Ramos (cell line): ENCODE measurements around the gene CREB3L2.

ENCODE experiments used
- in situ Hi-C: fragments of 300-500 bp; cut with MboI; formaldehyde crosslinking; loops from one replicate; pipeline ENCODE4 v1.14.3; 2022; ENCODE audit warnings: low sequenced_read_pairs; ENCODE audit not compliant: unreplicated experiment

Gene CREB3L2

GRCh38 chr7:137920637-137921399 lies 81.1 kb downstream of the CREB3L2 start:
- in situ Hi-C loops = loop anchor here (25.0 kb wide), 1 partner anchor 816 kb away; no protein-coding TSS in a partner anchor

- in situ Hi-C loops = loop anchor here (25.0 kb wide), 1 partner anchor 817 kb away; no protein-coding TSS in a partner anchor
These were observed 81.9 kb downstream of the CREB3L2 start for GRCh38 chr7:137919987-137920386.

- in situ Hi-C loops = loop anchor here (25.0 kb wide), 1 partner anchor 820 kb away; no protein-coding TSS in a partner anchor
These were observed 84.8 kb downstream of the CREB3L2 start for GRCh38 chr7:137916980-137917645.

- in situ Hi-C loops = loop anchor here (25.0 kb wide), 1 partner anchor 821 kb away; no protein-coding TSS in a partner anchor
These were observed 85.3 kb downstream of the CREB3L2 start for GRCh38 chr7:137916564-137916963.

GRCh38 chr7:137915266-137915665 lies 86.6 kb downstream of the CREB3L2 start:
- in situ Hi-C loops = loop anchor here (25.0 kb wide), 1 partner anchor 822 kb away; no protein-coding TSS in a partner anchor

- in situ Hi-C loops = loop anchor here (25.0 kb wide), 1 partner anchor 823 kb away; no protein-coding TSS in a partner anchor
These were observed 87.9 kb downstream of the CREB3L2 start for GRCh38 chr7:137913985-137914384.

GRCh38 chr7:137909042-137909441 lies 92.8 kb downstream of the CREB3L2 start:
- in situ Hi-C loops = loop anchor here (5.0 to 25.0 kb wide), 2 partner anchors 98 to 828 kb away; no protein-coding TSS in a partner anchor

- in situ Hi-C loops = loop anchor here (5.0 to 25.0 kb wide), 2 partner anchors 99 to 829 kb away; no protein-coding TSS in a partner anchor
These were observed 93.8 kb downstream of the CREB3L2 start for GRCh38 chr7:137908106-137908505.

GRCh38 chr7:137906636-137907035 lies 95.2 kb downstream of the CREB3L2 start:
- in situ Hi-C loops = loop anchor here (5.0 to 25.0 kb wide), 2 partner anchors 101 to 831 kb away; no protein-coding TSS in a partner anchor

- in situ Hi-C loops = loop anchor here (5.0 to 25.0 kb wide), 2 partner anchors 102 to 832 kb away; no protein-coding TSS in a partner anchor
These were observed 97.1 kb downstream of the CREB3L2 start for GRCh38 chr7:137904833-137905232.

GRCh38 chr7:137903382-137904169 lies 98.3 kb downstream of the CREB3L2 start:
- in situ Hi-C loops = loop anchor here (25.0 kb wide), 1 partner anchor 834 kb away; no protein-coding TSS in a partner anchor

GRCh38 chr7:137900137-137900536 lies 101.7 kb downstream of the CREB3L2 start:
- in situ Hi-C loops = loop anchor here (25.0 kb wide), 1 partner anchor 837 kb away; no protein-coding TSS in a partner anchor

GRCh38 chr7:137898839-137899721 lies 102.8 kb downstream of the CREB3L2 start:
- in situ Hi-C loops = loop anchor here (5.0 kb wide), 1 partner anchor 247 kb away; no protein-coding TSS in a partner anchor

- in situ Hi-C loops = loop anchor here (5.0 kb wide), 1 partner anchor 243 kb away; no protein-coding TSS in a partner anchor
These were observed 106.3 kb downstream of the CREB3L2 start for GRCh38 chr7:137895301-137896221.

- in situ Hi-C loops = no loop called here
These were observed 108.6 kb downstream of the CREB3L2 start for GRCh38 chr7:137893143-137893742.

GRCh38 chr7:137891016-137891655 lies 110.8 kb downstream of the CREB3L2 start:
- in situ Hi-C loops = no loop called here

- in situ Hi-C loops = no loop called here
These were observed 111.4 kb downstream of the CREB3L2 start for GRCh38 chr7:137890449-137890921.
